ENCODE results near the gene CDK5R2. TPM values are rescaled to one million over a fixed set of nuclear protein-coding genes. Genes with fewer than 3 reads are reported as not detected.

The CDK5R2 gene
- total and polyA plus RNA-seq, 2 of the 13 experiments (the other 11 are each of a cell fraction or from before 2014, with no cell fraction given): not detected

DNA sequence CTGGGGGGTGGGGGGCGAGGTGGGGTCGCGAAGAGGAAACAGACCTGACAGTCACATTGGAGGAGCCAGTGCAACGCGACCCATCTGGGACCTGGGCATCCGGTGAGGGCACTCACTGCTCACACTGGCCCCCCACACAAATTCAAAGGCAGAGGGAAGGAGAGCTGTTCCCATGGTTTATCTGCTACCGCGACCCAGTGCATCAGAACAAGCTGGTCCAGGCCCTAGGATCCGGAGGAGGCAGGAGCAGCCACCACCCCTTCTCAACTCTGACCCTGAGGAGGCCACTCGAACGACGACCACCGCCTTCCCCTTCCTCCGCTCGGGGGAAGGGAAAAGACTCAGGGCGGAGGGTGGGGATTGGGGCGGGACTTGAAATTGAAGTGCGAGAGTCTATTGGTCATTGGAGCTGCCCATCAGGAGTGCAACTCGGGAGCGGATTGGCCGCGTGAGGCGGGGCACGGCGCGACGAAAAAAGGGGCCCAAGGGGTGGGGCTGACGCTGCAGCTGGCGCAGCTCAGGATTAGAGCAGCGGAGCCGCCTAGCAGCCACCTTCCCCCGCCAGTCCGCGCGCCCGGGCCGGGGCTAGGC, at the start of gene CDK5R2 (continued):
- TF ChIP-seq SPEN (CRISPR knock-in tag; IDR thresholded peaks at IDR 0.05; ENCODE audit: low read depth): no peak

DNA sequence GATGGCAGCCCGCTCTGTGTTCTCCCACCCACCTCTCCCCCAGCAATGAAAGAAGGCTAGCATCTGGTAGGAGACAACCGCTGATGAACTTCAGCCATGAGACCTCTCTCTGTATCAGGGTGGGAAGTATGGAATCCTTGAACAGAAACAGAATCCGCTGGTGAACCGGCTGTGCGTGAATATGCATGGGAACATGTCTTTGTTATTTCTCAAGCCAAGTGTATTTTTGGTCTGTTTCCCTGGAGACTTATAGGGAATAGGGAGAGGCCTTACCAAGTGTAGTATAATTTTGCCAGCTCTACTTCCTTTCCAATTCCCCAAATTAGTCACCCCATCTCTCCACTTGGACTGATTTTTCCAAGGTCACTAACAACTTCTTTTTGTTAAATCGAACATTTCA, 48.7 kb upstream of the CDK5R2 start:
- 92% methylated on average over 6 of the region's 6 CpGs for WGBS (ENCODE audit: low lambda C conversion rate)
- peaks cover 3% of the 10 kb centered on the region for H3K79me2 ChIP-seq (ENCODE audit: insufficient read depth, low read length)
- no TSS peak for BruUV-seq (replicated peaks)
- H3K4me3 ChIP-seq (replicated peaks in 1 of 3; ENCODE audit: insufficient read depth in 1 of 3, low read depth in 2 of 3, low read length in 3 of 3): no peak overlapping the region
- in situ Hi-C loops (cut with HindIII; ENCODE audit: extremely low pct_ligation_motif_present, low pct_unique_long_range_greater_than_20kb) (no loop called here), intact Hi-C loops (cut with micrococcal nuclease; ENCODE audit: unreplicated experiment) (no loop called here)
- no peaks in the 10 kb centered on the region for H3K9me3 ChIP-seq (ENCODE audit: low read length)
- peak overlapping the region; percentile 87 for H3K4me2 ChIP-seq (ENCODE audit: low read depth, low read length)
- H2AFZ ChIP-seq (ENCODE audit: low read length): no peak overlapping the region
- no peak for ATAC-seq
- ChIA-PET POLR2A (interaction anchor here (0.6 kb wide), 1 partner anchor 240 kb away, joined by 3 read pairs; no protein-coding TSS in a partner anchor), CTCF (ENCODE audit: low intra/inter-chr PET ratio, low total read pairs) (no interaction called here)
- H3K9ac ChIP-seq (ENCODE audit: insufficient read depth, low read depth, low read length): no peak overlapping the region
- no peak for FAIRE-seq
- peaks cover 35% of the 10 kb centered on the region for H3K4me1 ChIP-seq (ENCODE audit: insufficient read depth, low read length)
- TF ChIP-seq, protein P1, sequence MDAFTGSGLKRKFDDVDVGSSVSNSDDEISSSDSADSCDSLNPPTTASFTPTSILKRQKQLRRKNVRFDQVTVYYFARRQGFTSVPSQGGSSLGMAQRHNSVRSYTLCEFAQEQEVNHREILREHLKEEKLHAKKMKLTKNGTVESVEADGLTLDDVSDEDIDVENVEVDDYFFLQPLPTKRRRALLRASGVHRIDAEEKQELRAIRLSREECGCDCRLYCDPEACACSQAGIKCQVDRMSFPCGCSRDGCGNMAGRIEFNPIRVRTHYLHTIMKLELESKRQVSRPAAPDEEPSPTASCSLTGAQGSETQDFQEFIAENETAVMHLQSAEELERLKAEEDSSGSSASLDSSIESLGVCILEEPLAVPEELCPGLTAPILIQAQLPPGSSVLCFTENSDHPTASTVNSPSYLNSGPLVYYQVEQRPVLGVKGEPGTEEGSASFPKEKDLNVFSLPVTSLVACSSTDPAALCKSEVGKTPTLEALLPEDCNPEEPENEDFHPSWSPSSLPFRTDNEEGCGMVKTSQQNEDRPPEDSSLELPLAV (CRISPR knock-in tag; conservative IDR thresholded peaks at IDR 0.05; ENCODE audit: low read depth): no peak
- TF ChIP-seq POLR2G (IDR thresholded peaks at IDR 0.05; ENCODE audit: low read depth, low read length) (no peak), NFE2 (CRISPR knock-in tag; IDR thresholded peaks at IDR 0.05) (no peak), ZNF33A (CRISPR knock-in tag; IDR thresholded peaks at IDR 0.05; ENCODE audit: borderline replicate concordance) (no peak), HNF4G (IDR thresholded peaks at IDR 0.05; ENCODE audit: borderline replicate concordance, low read depth, low read length) (no peak), HNF4G (CRISPR knock-in tag; IDR thresholded peaks at IDR 0.05; ENCODE audit: borderline replicate concordance, low read depth) (no peak)
- TF ChIP-seq, protein P2, sequence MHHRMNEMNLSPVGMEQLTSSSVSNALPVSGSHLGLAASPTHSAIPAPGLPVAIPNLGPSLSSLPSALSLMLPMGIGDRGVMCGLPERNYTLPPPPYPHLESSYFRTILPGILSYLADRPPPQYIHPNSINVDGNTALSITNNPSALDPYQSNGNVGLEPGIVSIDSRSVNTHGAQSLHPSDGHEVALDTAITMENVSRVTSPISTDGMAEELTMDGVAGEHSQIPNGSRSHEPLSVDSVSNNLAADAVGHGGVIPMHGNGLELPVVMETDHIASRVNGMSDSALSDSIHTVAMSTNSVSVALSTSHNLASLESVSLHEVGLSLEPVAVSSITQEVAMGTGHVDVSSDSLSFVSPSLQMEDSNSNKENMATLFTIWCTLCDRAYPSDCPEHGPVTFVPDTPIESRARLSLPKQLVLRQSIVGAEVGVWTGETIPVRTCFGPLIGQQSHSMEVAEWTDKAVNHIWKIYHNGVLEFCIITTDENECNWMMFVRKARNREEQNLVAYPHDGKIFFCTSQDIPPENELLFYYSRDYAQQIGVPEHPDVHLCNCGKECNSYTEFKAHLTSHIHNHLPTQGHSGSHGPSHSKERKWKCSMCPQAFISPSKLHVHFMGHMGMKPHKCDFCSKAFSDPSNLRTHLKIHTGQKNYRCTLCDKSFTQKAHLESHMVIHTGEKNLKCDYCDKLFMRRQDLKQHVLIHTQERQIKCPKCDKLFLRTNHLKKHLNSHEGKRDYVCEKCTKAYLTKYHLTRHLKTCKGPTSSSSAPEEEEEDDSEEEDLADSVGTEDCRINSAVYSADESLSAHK (CRISPR knock-in tag; IDR thresholded peaks at IDR 0.05; ENCODE audit: borderline replicate concordance): no peak
- H3K36me3 ChIP-seq (replicated peaks in 1 of 2; ENCODE audit: control insufficient read depth in 1 of 2, insufficient read depth in 2 of 2, low read length in 2 of 2): no peaks in the 10 kb centered on the region
- H3K27me3 ChIP-seq (ENCODE audit: control insufficient read depth in 1 of 2, insufficient read depth in 2 of 2, low read length in 2 of 2): peaks cover 2 to 8% of the 10 kb centered on the region in 2 experiments; a peak in 2 of 5 replicates
- no peaks in the 10 kb centered on the region for H4K20me1 ChIP-seq (ENCODE audit: insufficient read depth, low read length)
- no peak for DNase-seq (ENCODE audit: low spot score)
- no peak overlapping the region for H3K27ac ChIP-seq (ENCODE audit: extremely low read length, insufficient read depth, low read length)
